HG02678 (cell line): ENCODE data around the gene NT5E.

Experiments used
- ATAC-seq: cut with Tn5 transposase; IDR thresholded peaks from one replicate; pipeline ENCODE4 v1.9.1; 2021; ENCODE audit warnings: mild to moderate bottlenecking, moderate library complexity; ENCODE audit not compliant: unreplicated experiment

NT5E gene

DNA sequence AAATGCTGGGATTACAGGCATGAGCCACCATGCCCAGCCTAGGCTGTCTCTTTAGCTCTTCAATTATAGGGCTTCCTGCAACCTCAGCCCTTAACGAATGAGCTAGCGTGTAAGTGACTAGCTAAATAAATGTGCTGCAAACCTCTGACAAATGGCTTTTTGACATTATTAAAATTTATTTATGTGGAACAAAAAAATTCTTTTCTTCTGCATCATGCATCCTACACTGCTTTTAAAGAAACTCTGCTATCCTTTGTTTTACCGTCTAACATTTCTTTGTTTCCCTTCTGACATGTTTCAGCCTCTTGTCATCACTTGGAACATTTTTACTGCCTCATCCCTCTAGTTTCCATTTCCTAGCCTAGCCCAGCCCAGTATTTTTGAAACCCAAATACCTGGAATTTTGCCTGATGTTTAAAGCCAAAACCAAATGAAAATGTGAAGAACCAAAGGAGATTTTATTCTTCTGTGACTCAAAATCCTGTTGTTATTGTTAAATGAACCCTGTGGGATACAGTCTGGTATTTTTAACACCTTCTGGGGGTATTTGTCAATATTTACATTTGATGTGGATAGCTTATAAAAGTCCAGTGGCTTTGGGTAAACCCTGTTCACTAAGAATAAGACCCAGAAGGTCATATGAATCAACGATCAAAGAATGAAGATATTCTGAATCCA, 9.5 kb downstream of the NT5E start:
- no peak for ATAC-seq

DNA sequence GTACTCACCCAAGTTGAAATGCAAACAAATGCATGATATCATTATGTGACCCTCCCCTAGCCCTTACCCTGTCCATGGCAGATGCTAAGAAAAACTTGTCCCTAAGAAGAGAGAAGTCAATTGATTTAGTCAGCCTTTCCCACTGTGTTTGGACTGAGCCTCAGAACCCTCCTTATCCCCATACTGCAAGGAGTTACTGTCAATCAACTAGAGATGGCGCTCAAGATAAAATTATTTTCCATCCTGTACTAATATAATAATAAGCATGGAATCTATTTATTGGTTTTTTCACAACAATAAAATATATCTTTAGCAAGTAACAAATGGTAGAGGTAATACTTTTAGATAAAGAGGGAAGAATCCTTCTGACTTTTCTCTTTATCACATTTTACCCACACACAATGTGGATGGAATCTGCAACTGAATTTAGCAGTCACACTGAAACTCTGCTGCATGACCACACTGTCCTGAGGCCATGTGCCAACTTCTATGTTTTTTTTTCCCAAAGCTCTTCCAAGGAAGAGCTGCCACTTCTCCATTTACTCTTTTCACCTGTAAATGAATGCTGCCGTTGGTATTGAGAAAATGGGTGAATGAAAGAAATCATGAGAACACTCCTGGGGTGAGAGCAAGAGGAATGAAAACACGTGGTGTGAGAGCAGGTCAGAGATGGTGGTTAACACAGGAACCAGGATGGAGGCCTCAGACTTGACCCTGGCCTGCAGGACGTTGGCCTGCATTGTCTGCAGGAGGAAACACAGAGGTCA, 10.5 kb downstream of the NT5E start:
- no peak for ATAC-seq

DNA sequence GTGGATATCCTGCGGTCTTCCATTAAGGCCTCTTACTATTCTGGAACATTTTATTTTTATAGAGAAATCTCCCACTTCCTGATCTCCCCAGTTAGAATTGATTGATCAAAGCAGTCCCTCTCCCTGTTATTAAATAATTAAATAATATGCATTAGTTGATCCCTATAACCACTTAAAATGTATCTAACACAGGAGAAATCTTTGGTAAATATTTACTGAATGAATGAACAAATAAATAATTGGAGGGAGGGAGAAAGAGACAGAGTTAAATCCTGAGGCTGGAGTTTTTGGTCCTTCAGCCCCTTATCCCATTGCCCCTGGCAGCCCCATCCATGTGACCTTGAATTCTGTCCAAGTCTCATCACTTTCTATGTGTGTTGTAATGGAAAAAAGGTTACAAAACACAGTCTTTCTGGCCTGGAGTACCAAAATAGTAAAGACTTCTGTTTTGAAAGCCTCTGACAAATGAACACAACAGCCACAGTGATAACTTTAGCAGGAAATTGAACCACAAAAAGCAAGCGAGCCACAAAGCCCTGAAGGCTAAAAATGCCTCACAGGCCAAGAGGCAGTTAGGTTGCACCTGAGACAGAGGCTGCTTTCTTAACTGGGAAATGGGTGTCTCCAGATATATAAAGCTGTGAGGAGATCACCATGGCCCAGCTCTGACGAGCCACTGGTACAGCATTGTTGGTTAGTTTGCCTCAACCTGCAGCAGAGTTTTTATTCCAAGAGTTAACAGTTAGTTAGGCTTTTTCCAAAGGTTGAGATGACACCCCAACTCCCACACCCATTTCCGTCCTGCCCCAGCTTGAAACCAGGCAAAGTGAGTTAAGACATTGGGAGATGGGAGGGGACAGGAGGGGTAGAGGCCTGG, 11.3 kb downstream of the NT5E start:
- peak; percentile 87 for ATAC-seq

DNA sequence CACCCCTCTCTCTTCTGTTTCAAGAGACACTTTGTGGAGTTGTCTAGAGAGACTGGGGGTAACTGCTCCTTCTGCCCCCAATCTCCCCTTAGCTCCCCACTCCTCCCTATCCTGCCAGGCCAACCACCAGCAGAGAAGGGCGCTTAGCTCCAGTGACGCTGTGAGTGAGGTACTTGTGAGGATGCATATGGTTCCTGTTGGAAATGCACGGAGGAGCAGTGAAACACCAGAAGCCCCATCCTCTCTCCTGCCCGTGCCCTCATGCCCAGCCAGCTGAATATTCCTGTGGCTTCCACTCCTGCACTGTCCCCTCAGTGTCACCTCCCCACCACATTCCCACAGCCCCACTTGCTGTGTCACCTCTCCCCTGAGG, 11.9 kb downstream of the NT5E start:
- ATAC-seq, result peak; percentile 0

DNA sequence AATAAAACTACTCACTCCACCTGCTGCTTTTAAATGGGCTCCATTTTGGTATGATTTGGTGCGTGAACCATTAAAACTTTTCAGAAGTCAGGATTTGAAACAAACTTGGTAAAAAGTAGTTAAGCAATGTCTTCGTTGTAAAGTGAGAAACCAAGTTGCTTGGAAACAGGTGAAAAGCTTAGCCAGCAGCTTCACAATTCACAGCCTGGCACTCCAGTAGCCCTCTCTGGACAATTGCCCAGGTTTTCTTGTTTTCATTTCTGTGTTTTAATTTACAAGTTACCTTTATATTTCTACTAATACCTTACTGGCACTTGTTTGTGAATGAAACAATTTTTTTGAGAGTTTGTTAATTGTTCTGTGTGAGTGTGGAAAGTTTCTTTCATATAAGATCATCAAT, 12.8 kb downstream of the NT5E start:
- no peak for ATAC-seq

DNA sequence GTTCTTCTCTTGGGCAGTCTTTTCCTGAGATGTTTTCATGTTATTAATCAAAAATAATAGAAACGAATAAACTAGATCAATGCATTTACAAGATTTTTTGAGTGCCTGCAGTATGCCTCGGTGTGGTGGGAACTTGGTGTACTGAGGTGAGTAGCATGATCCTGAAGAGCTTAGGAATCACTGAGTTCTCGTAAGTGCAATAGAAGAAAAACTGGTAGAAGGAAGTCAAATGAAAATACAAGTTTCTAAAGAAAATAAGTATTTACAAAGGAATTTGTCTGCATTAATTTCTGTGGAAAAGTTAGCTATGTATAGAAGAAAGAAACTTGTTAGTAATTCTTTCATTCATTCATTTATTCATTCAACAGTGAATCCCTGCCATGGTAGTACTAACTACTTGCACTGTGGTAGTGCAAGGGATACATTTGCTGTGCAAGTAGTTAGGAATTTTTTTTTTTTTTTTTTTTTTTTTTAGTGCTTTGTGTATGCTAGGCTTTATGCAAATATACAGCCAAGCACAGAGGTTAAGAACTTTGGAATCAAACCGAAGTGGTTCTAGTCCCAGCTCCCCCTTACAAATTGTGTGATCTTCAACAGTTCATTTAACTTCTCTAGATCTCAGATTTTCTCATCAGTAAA, 13.9 kb downstream of the NT5E start:
- no peak for ATAC-seq

DNA sequence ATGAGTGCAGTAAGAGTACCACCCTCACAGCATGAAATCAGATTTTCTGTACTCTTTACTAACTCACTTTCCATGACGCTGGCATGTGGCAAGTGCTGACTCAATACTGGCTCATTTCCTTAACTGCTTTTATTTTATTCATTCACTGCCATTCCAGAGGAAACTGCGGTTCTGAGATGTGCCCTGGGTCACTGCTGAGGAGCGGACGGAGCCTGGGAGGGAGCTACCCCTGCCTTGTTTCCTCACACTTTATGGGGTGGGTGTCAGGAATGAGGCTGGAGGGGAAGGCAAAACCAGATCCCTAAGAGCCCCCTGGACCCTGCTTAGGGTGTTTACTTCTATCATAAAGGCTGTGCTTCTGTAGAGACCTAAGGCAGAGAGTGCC, 14.4 kb downstream of the NT5E start:
- ATAC-seq, result no peak

DNA sequence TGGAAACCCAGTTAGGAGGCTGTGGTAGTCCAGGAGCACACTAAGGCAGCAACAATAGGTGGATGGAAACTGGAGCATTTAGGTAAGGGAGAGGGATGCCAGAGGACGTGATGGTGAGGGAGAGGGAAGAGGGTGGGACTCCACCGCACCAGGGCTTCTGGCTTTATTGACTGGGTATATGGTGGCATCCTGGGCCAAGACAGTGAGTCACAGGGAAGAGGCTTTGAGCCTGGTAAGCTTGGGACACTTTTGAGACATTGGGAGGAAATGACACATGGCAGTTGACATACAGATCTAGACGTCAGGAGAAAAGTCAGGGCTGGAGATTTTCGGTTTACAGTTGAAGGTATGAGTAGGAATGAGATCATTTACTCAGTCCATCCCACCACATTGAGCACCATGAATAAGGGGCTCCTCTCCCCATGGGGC, 14.9 kb downstream of the NT5E start:
- ATAC-seq, result no peak

DNA sequence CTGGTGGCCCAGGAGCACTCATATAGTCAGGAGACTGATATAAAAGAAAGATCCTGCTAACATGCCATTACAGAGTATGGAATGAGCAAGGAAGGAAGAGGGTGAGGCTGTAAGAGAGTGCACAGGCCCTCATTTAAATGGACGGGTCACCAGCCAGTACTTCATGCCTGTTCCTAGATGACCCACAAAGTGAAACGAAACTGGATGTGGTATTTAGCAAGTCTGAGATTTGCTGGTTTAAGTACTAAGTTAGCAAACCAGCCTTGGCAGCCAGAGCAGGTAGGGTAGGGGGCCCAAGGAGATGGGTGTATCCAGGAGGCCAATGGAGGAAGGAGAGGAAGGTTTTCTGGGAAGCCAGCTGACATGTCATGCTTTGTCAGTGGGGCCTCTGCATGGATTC, 15.9 kb downstream of the NT5E start:
- peak; percentile 39 for ATAC-seq

DNA sequence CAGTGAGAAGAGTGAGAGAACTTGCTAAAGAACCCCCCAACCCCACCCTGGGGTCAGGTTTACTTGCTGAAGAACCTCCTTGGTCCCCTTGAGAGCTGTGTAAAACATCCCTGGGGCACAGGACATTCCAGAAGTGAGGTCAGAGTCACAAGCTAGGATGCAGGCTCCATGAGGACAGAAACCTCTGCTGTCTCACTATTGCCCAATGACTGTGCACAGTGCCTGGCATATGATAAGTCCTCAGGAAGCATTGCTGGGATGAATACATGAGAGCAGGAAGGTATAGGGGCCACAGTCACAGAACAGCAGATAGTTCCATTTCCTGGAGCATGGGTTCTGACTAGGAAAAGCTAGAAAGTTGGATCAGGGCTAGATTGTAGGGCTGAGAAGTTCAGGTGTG, 18.4 kb downstream of the NT5E start:
- no peak for ATAC-seq

DNA sequence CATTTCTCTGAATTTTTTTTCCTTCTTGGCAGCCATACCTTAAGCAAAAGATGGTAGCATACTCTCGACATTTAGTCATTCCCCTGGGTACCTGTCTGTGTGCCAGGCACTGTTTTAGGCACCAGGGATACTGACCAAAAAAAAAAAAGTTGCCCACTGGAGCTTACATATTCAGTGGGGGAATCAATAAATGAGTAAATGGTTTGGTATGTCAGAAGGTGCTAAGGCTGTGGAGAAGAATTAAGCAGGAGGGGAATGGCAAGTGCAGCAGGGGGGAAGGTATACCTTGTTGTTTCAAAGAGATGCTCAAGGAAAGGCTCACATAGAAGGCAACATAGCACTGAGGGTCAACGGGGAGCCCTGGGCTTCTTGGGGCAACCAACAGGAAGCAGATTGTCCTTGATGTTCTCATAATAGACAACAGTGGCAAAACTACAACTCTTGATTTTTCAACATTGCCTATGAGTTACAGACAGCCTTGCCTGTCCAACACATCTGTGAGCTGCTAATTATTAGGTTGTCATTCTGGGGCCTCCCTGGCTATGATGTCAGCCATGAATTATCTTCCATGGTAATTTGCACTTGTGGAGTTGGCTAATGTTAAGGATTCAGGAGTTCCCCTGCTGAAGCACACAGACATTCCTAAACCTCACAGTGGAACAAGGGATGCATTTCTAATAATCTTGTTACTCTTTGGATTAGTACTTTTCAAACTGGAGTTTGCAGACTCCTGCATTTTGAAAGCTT, 19.6 kb downstream of the NT5E start:
- ATAC-seq, result no peak

DNA sequence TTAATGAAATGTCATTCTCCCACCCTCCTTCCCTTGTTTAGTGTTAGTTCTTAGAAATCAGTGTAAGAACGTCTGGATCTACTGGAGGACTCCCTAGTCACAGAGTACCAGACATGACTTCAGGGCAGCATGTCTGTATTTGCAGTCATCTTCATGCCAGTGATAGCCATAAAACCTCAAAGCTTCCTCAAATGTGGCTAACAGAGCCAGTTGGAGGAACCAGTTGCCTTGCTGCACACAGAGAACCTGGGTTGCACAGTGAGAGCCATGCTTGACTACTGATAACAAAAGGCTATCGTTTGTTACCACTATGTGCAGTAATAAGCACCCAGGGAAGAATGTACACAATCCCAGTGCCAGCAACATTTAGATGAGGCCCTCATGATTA, 20.1 kb downstream of the NT5E start:
- no peak for ATAC-seq

DNA sequence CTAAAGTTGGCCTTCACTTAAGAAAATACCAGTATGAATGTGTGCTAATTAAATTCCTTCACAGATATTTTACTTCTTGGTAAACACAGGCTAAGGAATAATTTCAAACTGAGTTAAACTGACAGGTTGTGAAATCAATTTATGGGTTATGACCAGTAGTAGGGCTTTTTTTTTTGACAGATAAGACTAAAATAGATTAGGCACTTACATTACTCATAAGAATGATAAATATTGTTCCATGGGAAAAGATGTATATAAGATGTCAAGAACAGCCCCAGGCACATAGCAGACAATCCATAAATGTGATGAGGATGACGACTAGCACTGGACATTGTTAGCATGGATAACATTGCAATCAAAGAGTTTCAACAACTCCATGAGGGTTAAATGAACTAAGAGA, 22.9 kb downstream of the NT5E start:
- ATAC-seq, result no peak

DNA sequence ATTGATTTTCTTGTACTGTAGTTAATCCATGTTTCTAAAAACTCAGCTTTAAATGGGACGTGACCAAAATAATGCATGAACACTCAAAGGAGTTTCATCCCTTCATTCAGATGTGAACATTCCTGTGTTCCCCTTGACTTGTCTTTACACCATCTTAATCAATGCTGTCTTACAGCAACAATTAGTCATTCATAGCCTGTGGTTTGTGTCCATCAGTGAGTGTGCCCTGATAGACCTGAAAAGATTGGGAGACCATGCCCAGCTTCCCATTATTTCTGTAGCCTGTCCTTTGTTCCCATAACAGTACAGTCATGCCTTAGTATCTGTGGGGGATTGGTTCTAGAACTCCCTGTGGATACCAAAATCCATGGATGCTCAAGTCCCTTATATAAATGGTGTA, 23.9 kb downstream of the NT5E start:
- ATAC-seq, result no peak

DNA sequence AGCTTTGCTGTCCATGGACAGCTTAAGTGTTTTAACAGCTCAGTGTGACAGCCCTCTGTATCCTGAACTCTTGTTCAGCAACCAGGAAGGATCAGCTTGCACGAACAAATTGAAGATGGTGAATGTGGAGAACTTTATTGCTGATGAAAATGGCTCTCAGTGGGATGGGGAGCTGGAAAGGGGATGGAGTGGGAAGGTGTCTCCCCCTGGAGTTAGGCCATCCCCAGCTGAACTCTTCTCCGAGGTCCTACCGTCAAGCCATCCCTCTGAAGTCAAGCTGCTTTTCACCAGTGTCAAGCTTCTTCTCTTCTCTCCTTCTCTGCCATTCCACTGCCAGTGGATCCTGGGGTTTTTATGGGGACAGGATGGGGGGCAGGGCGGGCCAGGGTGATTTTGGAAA, 26.6 kb downstream of the NT5E start:
- ATAC-seq, result no peak

DNA sequence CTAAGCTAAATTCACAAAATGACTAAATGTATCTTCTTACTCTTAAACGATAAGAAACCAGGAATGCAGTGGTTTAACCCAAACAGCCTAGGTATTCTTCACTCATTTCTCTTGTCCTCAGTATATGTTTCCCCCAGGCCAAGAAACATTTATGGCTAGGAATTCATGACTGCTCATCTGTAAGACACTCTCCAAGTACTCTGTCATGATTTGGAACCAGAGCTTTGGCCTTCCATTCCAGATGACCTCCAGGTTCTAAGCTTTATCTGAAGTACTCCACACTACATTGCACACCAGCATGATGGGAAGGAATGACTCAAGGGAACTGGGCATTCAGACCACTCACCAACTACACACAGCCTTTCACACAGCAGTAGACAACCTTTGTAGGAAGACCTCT, 29.3 kb downstream of the NT5E start:
- ATAC-seq, result no peak

DNA sequence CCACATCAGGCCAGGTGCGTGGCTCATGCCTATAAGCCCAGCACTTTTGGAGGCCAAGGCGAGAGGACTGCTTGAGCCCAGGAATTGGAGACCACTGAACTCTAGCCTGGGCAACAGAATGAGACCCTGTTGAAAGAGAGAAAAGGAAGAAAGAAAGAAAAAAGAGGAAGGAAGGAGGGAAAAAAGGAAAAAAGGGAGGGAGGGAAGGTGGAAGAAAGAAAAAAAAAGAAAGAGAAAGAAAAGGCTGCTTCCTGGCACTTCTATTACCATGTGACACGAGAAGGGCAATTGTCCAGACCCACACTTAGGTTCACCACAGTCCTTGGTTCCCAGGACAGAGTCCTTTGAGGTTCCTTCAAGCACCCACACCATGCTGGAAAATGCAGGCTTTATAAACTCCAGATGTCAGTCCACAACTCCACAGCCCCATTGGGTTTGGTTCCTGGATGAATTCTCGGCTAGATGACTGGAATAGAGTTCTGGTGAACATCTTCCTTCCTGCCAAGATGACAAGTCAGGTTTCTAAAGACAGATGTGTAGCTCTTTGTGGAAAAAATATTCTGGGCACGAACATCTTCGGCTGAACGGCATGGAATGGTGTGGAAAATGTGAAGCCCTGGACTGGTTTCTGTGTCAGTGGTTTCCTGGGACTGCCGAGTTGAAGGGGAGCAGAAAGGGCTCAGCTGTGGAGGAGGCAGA, 32.5 kb downstream of the NT5E start:
- peak; percentile 9 for ATAC-seq

DNA sequence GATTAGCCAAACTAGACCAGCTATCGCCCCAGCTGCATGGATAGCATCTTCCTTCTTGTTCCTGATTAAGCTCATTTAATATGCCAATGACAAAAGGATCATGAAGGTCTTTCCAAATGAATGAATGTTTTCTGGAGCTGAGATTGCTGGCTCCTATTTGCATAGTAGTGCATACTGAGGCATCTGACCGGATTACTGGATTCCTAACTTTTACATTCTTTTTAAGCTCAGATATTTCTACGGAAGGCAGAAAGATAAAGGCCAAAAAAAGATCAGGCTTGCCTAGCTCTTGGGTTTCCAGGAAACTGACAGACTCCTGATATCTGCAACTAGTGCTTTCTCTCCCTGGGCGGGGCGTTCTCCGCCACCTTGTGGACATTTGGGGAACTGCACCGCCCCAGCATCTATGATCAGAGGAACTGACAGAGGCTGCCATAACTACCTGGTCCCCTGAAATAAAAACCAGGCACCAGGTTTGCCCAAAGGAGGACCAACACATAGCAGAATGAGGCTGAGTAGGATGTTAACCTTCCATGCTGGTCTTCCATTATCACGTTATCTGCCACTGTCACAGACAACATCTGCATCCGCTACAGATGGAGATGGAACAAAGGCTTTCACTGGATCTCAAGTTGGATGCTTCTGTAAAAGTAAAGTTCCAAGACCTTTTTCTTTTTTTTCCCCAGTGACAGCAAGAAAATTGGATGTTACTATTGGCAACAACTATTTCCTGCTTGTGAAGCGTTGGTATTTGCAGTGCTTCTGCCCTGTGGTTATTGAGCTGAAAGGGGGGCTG, 33.2 kb downstream of the NT5E start:
- ATAC-seq, result peak; percentile 90

DNA sequence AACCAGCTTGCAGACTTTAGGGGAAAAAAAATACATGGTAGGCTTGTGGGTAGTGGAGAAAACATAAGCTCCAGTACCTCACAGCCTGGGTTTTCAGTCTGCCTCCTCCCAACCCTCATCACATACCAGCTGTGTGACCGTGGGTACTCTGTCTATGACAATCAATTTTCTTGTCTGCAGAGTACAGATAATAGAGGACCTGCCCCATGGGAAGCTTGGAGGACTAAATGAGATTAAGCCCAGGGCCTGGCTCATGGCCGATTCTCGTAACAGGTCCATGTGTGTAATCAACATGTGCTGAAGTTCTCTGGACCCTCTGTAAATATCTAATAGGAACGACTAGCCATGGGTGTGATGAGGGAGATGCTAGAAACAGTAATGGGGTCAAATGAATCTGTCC, 34.0 kb downstream of the NT5E start:
- ATAC-seq, result no peak
